GM23338 (cell line): ENCODE results near the gene ATP9B. TPM values are rescaled to one million over a fixed set of nuclear protein-coding genes. Genes with fewer than 3 reads are reported as not detected.

Experiments
- ATAC-seq: fragments of 200-7000 bp; cut with Tn5 transposase; 3 replicates; pipeline ENCODE4 v1.9.1; 2020
- DNase-seq: peaks from one replicate; pipeline ENCODE4 v3.0.0-alpha.2; 2015; ENCODE audit warnings: low spot score
- H2AFZ ChIP-seq: fragments of 200-600 bp; sonication (generic); 2 replicates; pipeline ENCODE4 v1.8.0; 2016; ENCODE audit warnings: antibody characterized with exemption, mild to moderate bottlenecking, moderate library complexity
- H3F3A ChIP-seq: fragments of 200-600 bp; sonication (generic); replicated peaks from 2 replicates; pipeline ENCODE4 v1.8.0; 2017; ENCODE audit warnings: antibody characterized with exemption, mixed run types, low read depth
- H3K27ac ChIP-seq: fragments of 200-600 bp; sonication (generic); 2 replicates; pipeline ENCODE4 v1.6.1; 2016; ENCODE audit warnings: low read depth
- H3K27me3 ChIP-seq: fragments of 200-600 bp; sonication (generic); 2 replicates; pipeline ENCODE4 v1.8.0; 2016; ENCODE audit warnings: mild to moderate bottlenecking, mixed run types, moderate library complexity; ENCODE audit not compliant: insufficient read depth
- H3K36me3 ChIP-seq: fragments of 200-600 bp; sonication (generic); 2 replicates; pipeline ENCODE4 v1.8.0; 2016; ENCODE audit warnings: mild to moderate bottlenecking; ENCODE audit not compliant: insufficient read depth
- H3K4me1 ChIP-seq: fragments of 200-600 bp; sonication (generic); 2 replicates; pipeline ENCODE4 v1.8.0; 2016; ENCODE audit warnings: mild to moderate bottlenecking, moderate library complexity; ENCODE audit not compliant: insufficient read depth
- H3K4me2 ChIP-seq: fragments of 200-600 bp; sonication (generic); 2 replicates; pipeline ENCODE4 v1.7.1; 2017; ENCODE audit warnings: mixed run types
- H3K4me3 ChIP-seq: fragments of 200-600 bp; sonication (generic); 2 replicates; pipeline ENCODE4 v1.6.1; 2016; ENCODE audit warnings: mixed run types
- H3K79me2 ChIP-seq: fragments of 200-600 bp; sonication (generic); replicated peaks from 2 replicates; pipeline ENCODE4 v1.8.0; 2017; ENCODE audit warnings: mild to moderate bottlenecking; ENCODE audit not compliant: insufficient read depth
- H3K9me2 ChIP-seq: fragments of 200-600 bp; sonication (generic); 2 replicates; pipeline ENCODE4 v1.8.0; 2017; ENCODE audit not compliant: insufficient read depth
- H4K20me1 ChIP-seq: fragments of 200-600 bp; sonication (generic); replicated peaks from 2 replicates; pipeline ENCODE4 v1.8.0; 2017; ENCODE audit warnings: mild to moderate bottlenecking; ENCODE audit not compliant: insufficient read depth
- H3K27ac Mint-ChIP-seq: 2 replicates; pipeline ENCODE4 v1.8.0; 2020; ENCODE audit warnings: inconsistent platforms, mild to moderate bottlenecking, moderate library complexity, mixed read lengths
- H3K27me3 Mint-ChIP-seq: 3 replicates; pipeline ENCODE4 v1.8.0; 2022; ENCODE audit warnings: low read depth, mild to moderate bottlenecking, moderate library complexity, mixed read lengths, inconsistent platforms; ENCODE audit not compliant: insufficient read depth, poor library complexity
- H3K36me3 Mint-ChIP-seq: 3 replicates; pipeline ENCODE4 v1.8.0; 2021; ENCODE audit warnings: low read depth, mild to moderate bottlenecking, inconsistent platforms, moderate library complexity, mixed read lengths
- H3K4me1 Mint-ChIP-seq: 3 replicates; pipeline ENCODE4 v1.8.0; 2020; ENCODE audit warnings: mild to moderate bottlenecking, inconsistent platforms, mixed read lengths
- H3K4me3 Mint-ChIP-seq: 3 replicates; pipeline ENCODE4 v1.8.0; 2021; ENCODE audit warnings: moderate library complexity, mild to moderate bottlenecking, inconsistent platforms, mixed read lengths
- H3K9me3 Mint-ChIP-seq: 3 replicates; pipeline ENCODE4 v1.8.0; 2020; ENCODE audit warnings: moderate library complexity, mild to moderate bottlenecking, inconsistent platforms, mixed read lengths
- CREB1 ChIP-seq: fragments of 250-450 bp; sonication (Bioruptor Pico); IDR thresholded peaks from 2 replicates; pipeline ENCODE4 v1.5.0; 2020; ENCODE audit warnings: low read depth, mild to moderate bottlenecking, moderate library complexity
- ETS1 ChIP-seq: IDR thresholded peaks from 2 replicates; pipeline ENCODE4 v1.6.1; 2016; ENCODE audit warnings: antibody characterized with exemption
- EZH2 ChIP-seq: fragments of 200-600 bp; sonication (generic); IDR thresholded peaks from one replicate; pipeline ENCODE4 v1.8.0; 2017; ENCODE audit warnings: antibody characterized with exemption, mild to moderate bottlenecking, low read depth; ENCODE audit not compliant: unreplicated experiment
- EZH2phosphoT487 ChIP-seq: fragments of 200-600 bp; sonication (generic); IDR thresholded peaks from one replicate; pipeline ENCODE4 v1.8.1; 2018; ENCODE audit warnings: antibody characterized with exemption; ENCODE audit not compliant: unreplicated experiment
- JUNB ChIP-seq: IDR thresholded peaks from one replicate; pipeline ENCODE4 v1.6.1; 2016; ENCODE audit warnings: antibody characterized with exemption; ENCODE audit not compliant: unreplicated experiment
- NANOG ChIP-seq: IDR thresholded peaks from 2 replicates; pipeline ENCODE4 v1.6.1; 2016; ENCODE audit warnings: antibody characterized with exemption, borderline replicate concordance
- STAT1 ChIP-seq: IDR thresholded peaks from one replicate; pipeline ENCODE4 v1.6.1; 2016; ENCODE audit warnings: antibody characterized with exemption; ENCODE audit not compliant: unreplicated experiment
- ZNF331 ChIP-seq: fragments of 250-450 bp; sonication (Bioruptor Pico); IDR thresholded peaks from 2 replicates; pipeline ENCODE4 v1.5.0; 2020; ENCODE audit warnings: low read depth, mild to moderate bottlenecking, moderate library complexity
- polyA plus RNA-seq: library from polyadenylated mRNA; unstranded; fragments of >200 nt; fragmentation: Nextera tagmentation; extraction: Ambion mirVana; gene quantifications from 2 replicates; pipeline ENCODE4 v1.2.1, GENCODE V29; 2016
- total RNA-seq: library from RNA; depleted of rRNA; stranded (reverse); fragments of >200 nt; shearing (Covaris generic); gene quantifications from 2 replicates; pipeline ENCODE4 v1.2.3, GENCODE V29; 2014
- TF ChIP-seq, protein P1 (sequence below): fragments of 250-450 bp; sonication (Bioruptor Pico); IDR thresholded peaks from 2 replicates; pipeline ENCODE4 v1.5.0; 2020; ENCODE audit warnings: mild to moderate bottlenecking, moderate library complexity

The ATP9B gene
- total and polyA plus RNA-seq, 2 experiments from 2014 or later = 14.2 to 25.6 TPM

DNA sequence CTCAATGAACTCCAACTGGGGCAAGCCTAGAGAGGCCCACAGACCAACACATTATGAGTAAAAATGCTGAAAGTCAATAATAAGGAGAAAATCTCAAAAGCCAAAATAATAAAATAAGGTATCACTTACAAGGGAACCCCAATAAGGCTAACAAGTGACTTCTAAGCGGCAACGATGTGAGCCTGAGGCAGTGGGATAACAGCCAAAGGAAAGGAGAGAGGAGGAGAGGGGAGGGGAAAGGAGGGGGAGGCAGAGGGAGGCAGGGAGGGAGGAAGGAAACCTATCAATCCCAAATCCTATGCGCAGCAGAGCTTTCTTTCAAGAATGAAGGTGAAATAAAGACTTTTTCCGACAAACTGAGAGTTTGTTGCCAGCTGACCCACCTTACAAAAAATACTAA lies 320.5 kb downstream of the ATP9B start (continued):
- TF ChIP-seq, protein P1, sequence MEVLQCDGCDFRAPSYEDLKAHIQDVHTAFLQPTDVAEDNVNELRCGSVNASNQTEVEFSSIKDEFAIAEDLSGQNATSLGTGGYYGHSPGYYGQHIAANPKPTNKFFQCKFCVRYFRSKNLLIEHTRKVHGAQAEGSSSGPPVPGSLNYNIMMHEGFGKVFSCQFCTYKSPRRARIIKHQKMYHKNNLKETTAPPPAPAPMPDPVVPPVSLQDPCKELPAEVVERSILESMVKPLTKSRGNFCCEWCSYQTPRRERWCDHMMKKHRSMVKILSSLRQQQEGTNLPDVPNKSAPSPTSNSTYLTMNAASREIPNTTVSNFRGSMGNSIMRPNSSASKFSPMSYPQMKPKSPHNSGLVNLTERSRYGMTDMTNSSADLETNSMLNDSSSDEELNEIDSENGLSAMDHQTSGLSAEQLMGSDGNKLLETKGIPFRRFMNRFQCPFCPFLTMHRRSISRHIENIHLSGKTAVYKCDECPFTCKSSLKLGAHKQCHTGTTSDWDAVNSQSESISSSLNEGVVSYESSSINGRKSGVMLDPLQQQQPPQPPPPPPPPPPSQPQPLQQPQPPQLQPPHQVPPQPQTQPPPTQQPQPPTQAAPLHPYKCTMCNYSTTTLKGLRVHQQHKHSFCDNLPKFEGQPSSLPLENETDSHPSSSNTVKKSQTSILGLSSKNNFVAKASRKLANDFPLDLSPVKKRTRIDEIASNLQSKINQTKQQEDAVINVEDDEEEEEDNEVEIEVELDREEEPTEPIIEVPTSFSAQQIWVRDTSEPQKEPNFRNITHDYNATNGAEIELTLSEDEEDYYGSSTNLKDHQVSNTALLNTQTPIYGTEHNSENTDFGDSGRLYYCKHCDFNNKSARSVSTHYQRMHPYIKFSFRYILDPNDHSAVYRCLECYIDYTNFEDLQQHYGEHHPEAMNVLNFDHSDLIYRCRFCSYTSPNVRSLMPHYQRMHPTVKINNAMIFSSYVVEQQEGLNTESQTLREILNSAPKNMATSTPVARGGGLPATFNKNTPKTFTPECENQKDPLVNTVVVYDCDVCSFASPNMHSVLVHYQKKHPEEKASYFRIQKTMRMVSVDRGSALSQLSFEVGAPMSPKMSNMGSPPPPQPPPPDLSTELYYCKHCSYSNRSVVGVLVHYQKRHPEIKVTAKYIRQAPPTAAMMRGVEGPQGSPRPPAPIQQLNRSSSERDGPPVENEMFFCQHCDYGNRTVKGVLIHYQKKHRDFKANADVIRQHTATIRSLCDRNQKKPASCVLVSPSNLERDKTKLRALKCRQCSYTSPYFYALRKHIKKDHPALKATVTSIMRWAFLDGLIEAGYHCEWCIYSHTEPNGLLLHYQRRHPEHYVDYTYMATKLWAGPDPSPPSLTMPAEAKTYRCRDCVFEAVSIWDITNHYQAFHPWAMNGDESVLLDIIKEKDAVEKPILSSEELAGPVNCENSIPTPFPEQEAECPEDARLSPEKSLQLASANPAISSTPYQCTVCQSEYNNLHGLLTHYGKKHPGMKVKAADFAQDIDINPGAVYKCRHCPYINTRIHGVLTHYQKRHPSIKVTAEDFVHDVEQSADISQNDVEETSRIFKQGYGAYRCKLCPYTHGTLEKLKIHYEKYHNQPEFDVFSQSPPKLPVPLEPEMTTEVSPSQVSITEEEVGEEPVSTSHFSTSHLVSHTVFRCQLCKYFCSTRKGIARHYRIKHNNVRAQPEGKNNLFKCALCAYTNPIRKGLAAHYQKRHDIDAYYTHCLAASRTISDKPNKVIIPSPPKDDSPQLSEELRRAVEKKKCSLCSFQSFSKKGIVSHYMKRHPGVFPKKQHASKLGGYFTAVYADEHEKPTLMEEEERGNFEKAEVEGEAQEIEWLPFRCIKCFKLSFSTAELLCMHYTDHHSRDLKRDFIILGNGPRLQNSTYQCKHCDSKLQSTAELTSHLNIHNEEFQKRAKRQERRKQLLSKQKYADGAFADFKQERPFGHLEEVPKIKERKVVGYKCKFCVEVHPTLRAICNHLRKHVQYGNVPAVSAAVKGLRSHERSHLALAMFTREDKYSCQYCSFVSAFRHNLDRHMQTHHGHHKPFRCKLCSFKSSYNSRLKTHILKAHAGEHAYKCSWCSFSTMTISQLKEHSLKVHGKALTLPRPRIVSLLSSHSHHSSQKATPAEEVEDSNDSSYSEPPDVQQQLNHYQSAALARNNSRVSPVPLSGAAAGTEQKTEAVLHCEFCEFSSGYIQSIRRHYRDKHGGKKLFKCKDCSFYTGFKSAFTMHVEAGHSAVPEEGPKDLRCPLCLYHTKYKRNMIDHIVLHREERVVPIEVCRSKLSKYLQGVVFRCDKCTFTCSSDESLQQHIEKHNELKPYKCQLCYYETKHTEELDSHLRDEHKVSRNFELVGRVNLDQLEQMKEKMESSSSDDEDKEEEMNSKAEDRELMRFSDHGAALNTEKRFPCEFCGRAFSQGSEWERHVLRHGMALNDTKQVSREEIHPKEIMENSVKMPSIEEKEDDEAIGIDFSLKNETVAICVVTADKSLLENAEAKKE (CRISPR knock-in tag) = no peak
- TF ChIP-seq ZNF331 = no peak
- TF ChIP-seq EZH2phosphoT487 = no peak
- TF ChIP-seq STAT1 = no peak

GRCh38 chr18:79392226-79392625 lies 323.0 kb downstream of the ATP9B start:
- H3K4me3 Mint-ChIP-seq = no peak overlapping the region; the same call in 2 of the 3 replicates
- no peak for DNase-seq
- TF ChIP-seq JUNB (no peak), EZH2phosphoT487 (no peak), STAT1 (no peak), NANOG (no peak), CREB1 (CRISPR knock-in tag) (no peak), EZH2 (no peak), ETS1 (no peak)
- TF ChIP-seq, protein P1 (CRISPR knock-in tag) = no peak

More at GRCh38 chr18:79392226-79392625, 323.0 kb downstream of the ATP9B start:
- peaks cover 75% of the 10 kb centered on the region for H3K27me3 ChIP-seq
- peaks cover 13% of the 10 kb centered on the region for H3K4me1 Mint-ChIP-seq
- H3K79me2 ChIP-seq = no peaks in the 10 kb centered on the region
- H2AFZ ChIP-seq = no peak overlapping the region
- no peaks in the 10 kb centered on the region; the same call in 1 of the 3 replicates for H3K9me3 Mint-ChIP-seq
- no peak for ATAC-seq
- no peak overlapping the region for H3K27ac Mint-ChIP-seq
- H3F3A ChIP-seq = no peaks in the 10 kb centered on the region; the same call in 1 of the 2 replicates
- 0 out of 2 replicates have a peak, but pooled peaks cover 8% of the 10 kb centered on the region for H3K4me1 ChIP-seq
- H3K27ac ChIP-seq = no peak overlapping the region
- no peaks in the 10 kb centered on the region for H3K36me3 ChIP-seq
- no peaks in the 10 kb centered on the region for H3K9me2 ChIP-seq
- no peaks in the 10 kb centered on the region for H4K20me1 ChIP-seq
- no peaks in the 10 kb centered on the region; the same call in 2 of the 3 replicates for H3K36me3 Mint-ChIP-seq
- peaks cover 60% of the 10 kb centered on the region for H3K27me3 Mint-ChIP-seq
- no peak overlapping the region for H3K4me3 ChIP-seq
- H3K4me2 ChIP-seq = no peak overlapping the region
